HepG2 (cell line): Measurements from ENCODE around the gene MARK4. TPM values are rescaled to one million over a fixed set of nuclear protein-coding genes. Genes with fewer than 3 reads are reported as not detected.

Experiments used
- AFF4 ChIP-seq: sonication (generic); formaldehyde crosslinking; IDR thresholded peaks from 2 replicates; pipeline ENCODE4 v1.4.0; 2020; ENCODE audit warnings: missing genetic modification reagents
- AGO1 ChIP-seq: fragments of 200-400 bp; formaldehyde crosslinking; IDR thresholded peaks from 2 replicates; pipeline ENCODE4 v1.6.1; 2017; ENCODE audit warnings: mild to moderate bottlenecking, low read depth, low read length, moderate library complexity; ENCODE audit not compliant: poor library complexity, severe bottlenecking
- CREB1 ChIP-seq, 2 experiments: fragments of 450-650 bp in 1 of 2; IDR thresholded peaks; 2 replicates each; pipeline ENCODE4 v1.6.1; 2016 to 2017; ENCODE audit warnings: control low read depth in 1 of 2, mild to moderate bottlenecking in 1 of 2, missing compliant biosample characterization in 1 of 2, missing genetic modification characterization in 1 of 2
- DNMT3B ChIP-seq: conservative IDR thresholded peaks from 2 replicates; pipeline ENCODE4 v1.6.1; 2016; ENCODE audit warnings: missing biosample characterization, control low read depth
- E2F1 ChIP-seq: sonication (generic); formaldehyde crosslinking; IDR thresholded peaks from 2 replicates; pipeline ENCODE4 v1.5.0; 2020; ENCODE audit warnings: missing genetic modification reagents
- EP300 ChIP-seq, 3 experiments: sonication (generic) in 1 of 3; formaldehyde crosslinking in 1 of 3; IDR thresholded peaks; 2 replicates each; pipeline versions ENCODE4 v1.5.1 to v1.6.1; 2011 to 2020; ENCODE audit warnings: low read depth in 2 of 3, low read length in 2 of 3, borderline replicate concordance in 1 of 3, improper control_type of control experiment in 1 of 3, mild to moderate bottlenecking in 1 of 3, missing genetic modification reagents in 1 of 3, moderate library complexity in 1 of 3
- GPN1 ChIP-seq: sonication (generic); formaldehyde crosslinking; IDR thresholded peaks from 2 replicates; pipeline ENCODE4 v1.5.1; 2020; ENCODE audit warnings: missing genetic modification reagents, borderline replicate concordance
- HOXA3 ChIP-seq: sonication (generic); formaldehyde crosslinking; IDR thresholded peaks from 2 replicates; pipeline ENCODE4 v1.5.0; 2020; ENCODE audit warnings: missing genetic modification reagents
- MTF2 ChIP-seq: sonication (generic); formaldehyde crosslinking; IDR thresholded peaks from 2 replicates; pipeline ENCODE4 v1.5.0; 2020; ENCODE audit warnings: missing genetic modification reagents, borderline replicate concordance
- MXD1 ChIP-seq: sonication (generic); formaldehyde crosslinking; IDR thresholded peaks from 2 replicates; pipeline ENCODE4 v1.4.0; 2020; ENCODE audit warnings: mild to moderate bottlenecking, missing genetic modification reagents
- NFATC3 ChIP-seq: sonication (generic); formaldehyde crosslinking; IDR thresholded peaks from 2 replicates; pipeline ENCODE4 v1.5.1; 2020; ENCODE audit warnings: mild to moderate bottlenecking, missing genetic modification reagents
- PLSCR1 ChIP-seq: sonication (generic); formaldehyde crosslinking; IDR thresholded peaks from 2 replicates; pipeline ENCODE4 v1.5.0; 2020; ENCODE audit warnings: missing genetic modification reagents, mild to moderate bottlenecking, borderline replicate concordance
- PREB ChIP-seq: sonication (generic); formaldehyde crosslinking; IDR thresholded peaks from 2 replicates; pipeline ENCODE4 v1.4.0; 2020; ENCODE audit warnings: missing genetic modification reagents
- RFXANK ChIP-seq: IDR thresholded peaks from 2 replicates; pipeline ENCODE4 v1.6.1; 2016
- RXRA ChIP-seq: sonication (generic); formaldehyde crosslinking; IDR thresholded peaks from 2 replicates; pipeline ENCODE4 v1.5.1; 2020; ENCODE audit warnings: missing genetic modification reagents
- SIN3B ChIP-seq: fragments of 150-350 bp; IDR thresholded peaks from 2 replicates; pipeline ENCODE4 v1.6.1; 2014; ENCODE audit warnings: low read length
- ZBTB20 ChIP-seq: sonication (generic); formaldehyde crosslinking; IDR thresholded peaks from 2 replicates; pipeline ENCODE4 v1.8.1; 2023; ENCODE audit warnings: missing genetic modification reagents, low read depth, mild to moderate bottlenecking, borderline replicate concordance
- ZFP91 ChIP-seq: sonication (generic); formaldehyde crosslinking; IDR thresholded peaks from 2 replicates; pipeline ENCODE4 v1.9.0; 2022; ENCODE audit warnings: missing genetic modification reagents, mild to moderate bottlenecking, borderline replicate concordance
- ZNF12 ChIP-seq: sonication (generic); formaldehyde crosslinking; IDR thresholded peaks from 2 replicates; pipeline ENCODE4 v1.5.0; 2020; ENCODE audit warnings: missing genetic modification reagents
- ZNF567 ChIP-seq: sonication (generic); formaldehyde crosslinking; IDR thresholded peaks from 2 replicates; pipeline ENCODE4 v1.8.1; 2023; ENCODE audit warnings: mild to moderate bottlenecking, missing genetic modification reagents, borderline replicate concordance
- ZNF768 ChIP-seq: sonication (generic); formaldehyde crosslinking; IDR thresholded peaks from 2 replicates; pipeline ENCODE4 v1.4.0; 2020; ENCODE audit warnings: missing genetic modification reagents
- polyA plus RNA-seq, 8 experiments: library from polyadenylated mRNA; depleted of rRNA in 3 of 8; stranded (reverse) in 7 of 8; unstranded in 1 of 8; fragments of >200 nt; fragmentation: Illumina TruSeq in 4 of 8; extraction: Trizol in 4 of 8; gene quantifications; 2 replicates each; pipeline versions ENCODE4 v1.2.1 to v1.2.3, GENCODE V29; 2011 to 2016; ENCODE audit warnings: low read depth in 4 of 8, missing spikeins in 1 of 8, mixed read lengths in 1 of 8; ENCODE audit not compliant: insufficient read depth in 1 of 8
- total RNA-seq, 5 experiments: library from RNA; depleted of rRNA; stranded (reverse); fragments of >200 nt; fragmentation: Illumina TruSeq; extraction: Trizol; gene quantifications; 2 replicates each; pipeline ENCODE4 v1.2.3, GENCODE V29; 2016; ENCODE audit warnings: low read depth in 1 of 5

Gene MARK4
- total and polyA plus RNA-seq, 2 of the 13 experiments (the other 11 are each of a cell fraction or from before 2014, with no cell fraction given), result 7.0 to 12.2 TPM

GRCh38 chr19:45346449-45346848 lies 95.4 kb downstream of the MARK4 start (continued):
- TF ChIP-seq PLSCR1 (CRISPR knock-in tag), result no peak
- TF ChIP-seq MXD1 (CRISPR knock-in tag), result no peak
- no peak for TF ChIP-seq E2F1 (CRISPR knock-in tag)
- TF ChIP-seq ZNF768 (CRISPR knock-in tag), result peak; percentile 30; the same call in 1 of the 2 replicates
- TF ChIP-seq SIN3B, result no peak
- TF ChIP-seq AFF4 (CRISPR knock-in tag), result no peak
- TF ChIP-seq PREB, result no peak
- TF ChIP-seq RXRA (CRISPR knock-in tag), result 0 out of 2 replicates have a peak, but pooled peaks have one; percentile 21
- TF ChIP-seq ZBTB20 (CRISPR knock-in tag), result no peak
- TF ChIP-seq GPN1 (CRISPR knock-in tag), result no peak
- TF ChIP-seq NFATC3 (CRISPR knock-in tag), result no peak
- peak; percentile 93; the same call in 1 of the 2 replicates for TF ChIP-seq MTF2 (CRISPR knock-in tag)
- TF ChIP-seq HOXA3 (CRISPR knock-in tag), result no peak
- peak; percentile 58 for TF ChIP-seq AGO1
- no peak for TF ChIP-seq DNMT3B (CRISPR knock-in tag)
- TF ChIP-seq CREB1 (IDR thresholded peaks at IDR 0.05), result no peak
- no peak for TF ChIP-seq CREB1 (CRISPR knock-in tag; IDR thresholded peaks at IDR 0.05)
- TF ChIP-seq EP300 (IDR thresholded peaks at IDR 0.05; ENCODE audit: low read depth in 2 of 2, low read length in 2 of 2), result no peak
- no peak for TF ChIP-seq EP300 (CRISPR knock-in tag; IDR thresholded peaks at IDR 0.05; ENCODE audit: borderline replicate concordance)
- TF ChIP-seq ZNF12, result no peak
- no peak for TF ChIP-seq RFXANK (CRISPR knock-in tag)
- TF ChIP-seq ZFP91 (CRISPR knock-in tag), result no peak
- TF ChIP-seq ZNF567 (CRISPR knock-in tag), result no peak
